Stimulated activated CD4-positive, alpha-beta T cell treated with anti-CD3 and anti-CD28 coated beads, TNF-alpha, amount 100 ng/mL, for 48 hours (primary cell): Measurements from ENCODE around the gene TFF1.

ENCODE experiments used
- DNase-seq, 3 donors: peaks; one replicate each; pipeline ENCODE4 v3.0.0-alpha.2; 2020; ENCODE audit warnings: low read depth in 3 of 3

Gene TFF1

GRCh38 chr21:42343963-42344510, 22.3 kb downstream of the TFF1 start:
- DNase-seq = no peak

GRCh38 chr21:42343556-42343955, 22.8 kb downstream of the TFF1 start:
- DNase-seq = no peak

GRCh38 chr21:42343101-42343500, 23.2 kb downstream of the TFF1 start:
- DNase-seq = no peak

GRCh38 chr21:42341776-42342542, 24.4 kb downstream of the TFF1 start:
- no peak for DNase-seq

- no peak for DNase-seq
Measured at GRCh38 chr21:42340187-42341050, 25.9 kb downstream of the TFF1 start.

- DNase-seq = no peak
Measured at GRCh38 chr21:42338729-42339715, 27.3 kb downstream of the TFF1 start.

GRCh38 chr21:42337830-42338728, 28.3 kb downstream of the TFF1 start:
- peak; percentile 63 to 71 (median 65) for DNase-seq

GRCh38 chr21:42337276-42337675, 29.1 kb downstream of the TFF1 start:
- DNase-seq = no peak

- DNase-seq = no peak
Measured at GRCh38 chr21:42336054-42336453, 30.3 kb downstream of the TFF1 start.

GRCh38 chr21:42332557-42333317, 33.6 kb downstream of the TFF1 start:
- no peak for DNase-seq

GRCh38 chr21:42331660-42332059, 34.7 kb downstream of the TFF1 start:
- DNase-seq = no peak

GRCh38 chr21:42330380-42331371, 35.7 kb downstream of the TFF1 start:
- no peak for DNase-seq

GRCh38 chr21:42324896-42325295, 41.4 kb downstream of the TFF1 start:
- DNase-seq = no peak

- no peak for DNase-seq
Measured at GRCh38 chr21:42321845-42322244, 44.5 kb downstream of the TFF1 start.

GRCh38 chr21:42321231-42321630, 45.1 kb downstream of the TFF1 start:
- DNase-seq = no peak

GRCh38 chr21:42320791-42321190, 45.5 kb downstream of the TFF1 start:
- no peak for DNase-seq

GRCh38 chr21:42319851-42320572, 46.3 kb downstream of the TFF1 start:
- DNase-seq = no peak

GRCh38 chr21:42319376-42319775, 47.0 kb downstream of the TFF1 start:
- DNase-seq = no peak
